Activated CD8-positive, alpha-beta memory T cell treated with anti-CD3 and anti-CD28 coated beads for 36 hours (primary cell): ENCODE results near the gene NECAB2. TPM values are rescaled to one million over a fixed set of nuclear protein-coding genes. Genes with fewer than 3 reads are reported as not detected.

Experiments used
- CTCF ChIA-PET: fragments of 350-600 bp; sonication (Branson Sonifier 250); formaldehyde crosslinking; loops from one replicate; lab custom pipeline; 2021; ENCODE audit warnings: antibody characterized with exemption; lab: Charles Lee
- POLR2A ChIA-PET: fragments of 350-600 bp; sonication (Branson Sonifier 250); formaldehyde crosslinking; loops from one replicate; lab custom pipeline; 2021; ENCODE audit warnings: antibody characterized with exemption; lab: Charles Lee
- total RNA-seq, 2 experiments: library from RNA; stranded (reverse); gene quantifications; one replicate each; pipeline ENCODE4 v1.2.3, GENCODE V29; 2021

The NECAB2 gene
- not detected for total RNA-seq

DNA sequence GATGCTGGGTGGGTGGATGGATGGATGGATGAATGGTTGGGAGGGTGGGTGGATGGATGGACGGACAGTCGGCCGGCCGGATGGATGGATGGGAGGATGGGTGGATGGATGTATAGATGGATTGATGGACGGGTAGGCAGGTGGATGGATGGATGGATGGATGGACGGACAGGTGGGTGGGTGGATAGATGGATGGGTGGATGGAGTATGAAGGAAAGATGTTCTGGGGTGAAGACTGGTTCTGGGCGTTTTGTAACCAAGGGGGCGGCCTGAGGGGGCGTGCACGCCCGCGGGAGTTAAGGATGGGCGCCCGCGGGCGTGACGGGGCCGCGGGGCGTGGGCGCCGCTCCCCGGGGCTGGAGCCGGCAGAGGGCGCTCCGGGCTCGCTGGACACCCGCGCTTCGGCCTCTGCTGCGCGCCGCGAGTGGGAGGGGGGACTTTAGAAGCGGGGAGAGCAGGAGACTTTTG, at the start of gene NECAB2:
Gene NECAB2, plus strand, starts transcription at position 407 of the 468 bp plus-strand sequence. CDS start 405 bp downstream, outside the sequence.
- POLR2A ChIA-PET, result no interaction called here
- CTCF ChIA-PET, result no interaction called here

DNA sequence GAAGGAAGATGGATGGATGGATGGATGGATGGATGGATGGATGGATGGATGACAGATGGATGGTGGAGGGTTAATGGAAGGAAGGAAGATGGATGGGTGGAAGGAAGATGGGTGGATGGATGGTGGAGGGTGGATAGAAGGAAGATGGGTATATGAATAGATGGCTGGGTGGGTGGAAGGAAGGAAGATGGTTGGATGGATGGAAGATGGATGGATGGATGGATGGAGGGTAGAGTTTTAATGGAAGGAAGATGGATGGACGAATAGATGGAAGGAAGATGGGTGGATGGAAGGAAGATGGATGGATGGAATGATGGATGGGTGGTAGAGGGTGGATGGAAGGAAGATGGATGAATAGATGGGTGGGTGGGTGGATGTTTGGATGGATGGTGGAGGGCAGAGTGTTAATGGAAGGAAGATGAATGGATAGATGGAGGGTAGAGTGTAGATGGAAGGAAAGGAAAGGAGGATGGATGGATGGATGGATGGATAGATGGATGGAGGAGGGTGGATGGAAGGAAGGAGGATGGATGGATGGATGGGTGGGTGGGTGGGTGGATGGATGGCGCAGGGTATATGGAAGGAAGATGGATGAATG, 47.1 kb upstream of the NECAB2 start:
- CTCF ChIA-PET, result no interaction called here

DNA sequence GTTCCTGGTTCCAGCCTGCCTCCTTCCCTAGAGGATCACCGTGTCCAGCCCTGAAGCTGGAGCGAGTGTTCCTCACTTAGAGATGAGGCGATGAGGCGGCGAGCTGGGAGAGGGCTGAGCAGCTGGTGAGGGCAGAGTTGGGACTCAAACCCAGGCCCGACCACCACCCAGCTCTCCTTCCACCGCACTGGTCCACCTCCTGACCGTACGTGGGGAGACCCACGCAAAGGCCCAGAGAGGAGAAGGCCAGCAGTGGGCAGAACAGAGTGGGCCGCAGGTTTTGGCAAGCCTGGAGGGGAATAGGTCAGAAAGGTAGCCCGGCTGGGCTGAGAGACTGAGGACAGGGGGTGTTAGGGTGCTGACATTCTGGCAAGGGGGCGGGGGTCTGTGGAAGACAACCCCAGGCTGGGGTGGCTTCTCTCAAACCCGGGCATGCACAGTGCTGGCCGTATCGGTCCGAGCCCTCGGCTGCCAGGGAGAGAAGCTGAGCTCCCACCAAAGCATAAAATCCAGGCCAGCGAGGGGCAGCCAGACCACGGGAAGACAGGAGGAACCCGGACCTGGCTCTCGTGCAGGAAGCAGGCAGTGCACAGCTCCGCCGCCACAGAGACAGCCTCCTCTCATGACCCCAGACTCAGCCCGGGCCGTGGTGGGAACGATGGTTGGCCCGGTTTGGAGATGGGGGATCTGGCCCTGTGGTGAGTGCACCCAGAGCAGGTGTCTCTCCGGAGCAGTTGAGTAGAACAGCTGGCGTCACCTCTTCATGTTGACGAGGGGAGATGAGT, 44.3 kb upstream of the NECAB2 start:
- CTCF ChIA-PET, result no interaction called here
- POLR2A ChIA-PET, result interaction anchor here (0.6 kb wide), 2 partner anchors 60 to 1857 kb away, joined by 3 to 9 read pairs; no protein-coding TSS in a partner anchor

More for the DNA sequence above, 47.1 kb upstream of the NECAB2 start:
- POLR2A ChIA-PET, result no interaction called here

DNA sequence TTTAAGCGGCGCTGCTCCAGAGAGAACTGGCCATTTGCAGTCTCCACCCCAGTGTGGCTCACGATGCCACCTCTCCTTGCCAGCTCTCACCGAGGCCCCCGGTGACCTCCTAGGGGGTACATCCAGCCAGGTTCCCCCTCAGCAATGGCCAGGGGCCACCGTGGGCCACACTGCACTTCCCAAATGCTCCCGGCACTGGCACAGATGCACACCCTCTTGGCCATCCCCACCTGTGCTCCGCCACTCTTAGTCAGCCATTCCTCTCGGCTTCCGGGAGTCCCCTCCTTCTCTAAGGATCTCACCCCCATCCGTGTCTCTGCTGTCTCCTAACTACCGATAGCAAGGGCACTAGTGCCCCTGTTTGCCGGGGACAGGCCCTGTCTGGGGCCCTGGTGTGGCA, 43.4 kb upstream of the NECAB2 start:
- ChIA-PET CTCF (no interaction called here), POLR2A (no interaction called here)

DNA sequence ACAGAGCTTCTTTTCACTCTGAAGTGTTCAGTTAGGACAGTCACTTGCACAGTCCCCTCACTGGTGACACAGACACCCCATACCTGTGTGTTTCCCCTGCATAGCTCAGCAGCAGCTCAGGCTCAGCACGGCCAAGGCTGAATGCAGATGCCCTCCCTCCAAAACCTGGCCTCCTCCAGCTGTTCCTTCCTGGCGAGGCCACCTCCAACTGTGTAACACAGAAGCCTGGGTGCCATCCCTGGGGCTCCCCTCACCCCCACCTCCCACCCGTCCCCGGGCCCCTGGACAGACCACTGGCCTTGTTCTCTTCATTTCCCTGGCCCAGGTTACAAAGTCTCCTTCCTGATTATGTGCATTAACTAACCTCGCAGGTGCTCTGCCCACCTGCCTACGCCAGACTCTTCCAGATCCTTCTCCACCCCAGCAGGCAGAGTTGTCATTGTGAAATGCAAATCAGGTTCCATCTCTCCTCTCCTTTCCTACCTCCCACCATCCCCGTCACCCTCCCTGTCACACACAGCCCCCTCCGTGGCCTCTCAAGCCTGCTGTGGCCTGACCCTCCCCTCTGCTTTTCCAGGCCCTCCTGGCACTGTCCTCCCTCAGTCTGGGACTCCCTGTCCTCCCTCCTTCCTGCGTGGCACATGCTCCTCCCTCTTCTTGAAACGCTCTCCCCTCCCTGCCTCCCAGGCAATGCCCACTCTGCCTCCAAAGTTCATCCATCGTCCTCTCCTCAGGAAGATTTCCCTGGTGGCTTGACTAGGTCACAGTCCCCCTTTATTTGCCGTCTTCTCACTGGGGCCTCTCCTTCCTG, 42.7 kb upstream of the NECAB2 start:
- ChIA-PET CTCF (interaction anchor here (0.9 kb wide), 1 partner anchor 31 kb away, joined by 3 read pairs; no protein-coding TSS in a partner anchor), POLR2A (no interaction called here)

DNA sequence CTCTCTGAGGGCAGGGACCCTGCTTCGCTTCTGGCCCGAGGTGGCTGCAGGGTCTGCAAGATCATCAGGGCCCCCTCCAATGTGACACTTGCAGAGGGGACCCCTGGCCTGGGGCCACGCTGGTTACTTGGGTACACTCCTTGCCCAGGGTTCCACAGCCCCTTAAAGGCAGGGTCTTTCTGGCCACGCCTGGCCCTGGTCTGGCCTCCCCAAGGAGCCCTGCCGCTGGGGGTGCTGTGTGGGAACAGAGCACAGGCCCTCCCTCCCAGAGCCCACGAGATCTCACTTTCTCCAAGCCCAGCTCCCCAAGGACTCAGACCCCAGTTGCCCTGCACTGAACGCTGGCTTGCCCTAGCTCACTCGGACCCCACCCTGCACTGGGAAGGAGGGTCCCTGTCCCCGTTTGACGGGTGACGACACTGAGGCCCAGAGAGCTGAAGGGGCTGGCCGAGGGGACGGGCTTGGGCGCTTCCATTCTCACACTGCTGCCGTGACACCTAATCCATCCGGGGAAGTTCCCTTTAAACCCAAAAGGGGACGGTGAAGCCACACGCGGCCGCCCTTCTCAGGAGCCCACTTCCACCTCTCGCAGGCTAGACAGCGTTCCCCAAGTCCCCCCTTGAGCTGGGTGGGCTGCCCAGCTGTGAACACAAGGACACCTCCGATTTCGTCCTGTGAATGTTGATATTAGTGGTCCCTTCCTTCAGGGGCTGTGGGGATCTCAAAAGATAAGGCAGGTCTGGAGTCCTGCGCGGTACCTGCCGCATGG, 41.9 kb upstream of the NECAB2 start:
- POLR2A ChIA-PET, result no interaction called here
- CTCF ChIA-PET, result interaction anchor here (0.9 kb wide), 1 partner anchor 30 kb away, joined by 3 read pairs; no protein-coding TSS in a partner anchor

DNA sequence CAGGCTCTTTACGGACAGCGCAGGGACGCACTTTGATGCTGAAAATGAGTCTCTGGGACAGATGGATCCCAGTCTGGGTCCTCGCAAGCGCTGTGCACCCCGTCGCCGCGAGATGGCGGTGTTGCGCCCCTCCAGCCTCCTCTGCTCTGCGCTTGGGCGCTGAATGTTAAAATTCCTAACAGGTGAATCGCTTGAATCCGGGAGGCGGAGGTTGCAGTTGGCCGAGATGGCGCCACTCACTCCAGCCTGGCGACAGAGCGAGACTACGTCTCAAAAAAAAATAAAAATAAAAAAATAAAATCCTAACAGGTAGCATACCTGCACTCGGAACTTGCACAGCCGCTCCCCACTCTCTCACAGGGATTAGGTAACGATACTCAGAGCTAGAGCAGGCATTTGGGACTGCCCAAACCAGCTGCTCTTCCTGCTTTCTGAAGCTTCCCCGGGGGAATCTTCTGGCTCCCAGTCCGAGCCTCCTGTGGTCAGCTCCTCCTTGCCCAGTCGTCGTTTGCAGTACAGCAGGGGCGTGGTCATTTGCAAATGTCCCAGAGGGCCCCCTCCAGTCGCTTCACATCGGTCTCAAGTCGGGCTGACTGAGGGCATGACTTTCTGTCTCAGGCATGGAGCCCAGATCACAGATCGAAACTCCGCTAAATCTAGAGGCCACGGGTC, 41.2 kb upstream of the NECAB2 start:
- ChIA-PET POLR2A (no interaction called here), CTCF (interaction anchor here (0.6 to 1.0 kb wide), 2 partner anchors 25 to 106 kb away, joined by 3 read pairs; no protein-coding TSS in a partner anchor)

DNA sequence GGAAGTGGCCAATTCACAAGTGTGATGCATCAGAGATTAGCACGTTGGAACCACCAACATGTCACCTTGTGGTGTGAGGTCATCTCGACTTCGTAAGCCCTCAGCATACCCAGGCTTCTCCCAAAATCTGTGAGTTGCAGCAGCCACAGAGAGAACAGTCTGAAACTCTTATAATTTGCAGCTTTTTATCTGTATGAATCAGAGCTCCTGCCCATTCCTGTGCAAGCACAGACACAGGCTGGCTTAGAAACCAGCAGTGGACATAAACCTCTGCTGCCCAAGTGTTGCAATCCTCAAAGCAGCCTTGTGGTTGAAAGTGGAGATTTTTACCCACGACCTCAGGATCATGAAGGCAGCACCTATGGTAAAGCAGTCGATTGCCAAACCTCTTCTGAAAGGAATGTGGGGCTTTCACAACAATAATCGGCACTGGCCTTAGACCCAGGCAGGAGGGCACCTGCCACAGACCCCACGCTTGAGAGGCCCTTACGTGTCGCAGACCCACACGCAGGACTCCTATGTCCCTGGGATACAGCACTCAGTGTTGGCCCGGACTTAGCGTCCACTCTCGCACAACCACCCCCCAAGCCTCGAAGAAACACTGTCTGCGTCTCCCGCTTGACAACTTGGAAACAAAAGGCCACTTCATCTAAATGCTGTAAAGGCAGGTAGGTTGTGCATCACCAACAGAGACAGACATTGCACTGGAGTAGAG, 39.5 kb upstream of the NECAB2 start:
- POLR2A ChIA-PET, result no interaction called here
- CTCF ChIA-PET, result interaction anchor here (1.2 kb wide), 1 partner anchor 157 kb away, joined by 3 read pairs; no protein-coding TSS in a partner anchor

DNA sequence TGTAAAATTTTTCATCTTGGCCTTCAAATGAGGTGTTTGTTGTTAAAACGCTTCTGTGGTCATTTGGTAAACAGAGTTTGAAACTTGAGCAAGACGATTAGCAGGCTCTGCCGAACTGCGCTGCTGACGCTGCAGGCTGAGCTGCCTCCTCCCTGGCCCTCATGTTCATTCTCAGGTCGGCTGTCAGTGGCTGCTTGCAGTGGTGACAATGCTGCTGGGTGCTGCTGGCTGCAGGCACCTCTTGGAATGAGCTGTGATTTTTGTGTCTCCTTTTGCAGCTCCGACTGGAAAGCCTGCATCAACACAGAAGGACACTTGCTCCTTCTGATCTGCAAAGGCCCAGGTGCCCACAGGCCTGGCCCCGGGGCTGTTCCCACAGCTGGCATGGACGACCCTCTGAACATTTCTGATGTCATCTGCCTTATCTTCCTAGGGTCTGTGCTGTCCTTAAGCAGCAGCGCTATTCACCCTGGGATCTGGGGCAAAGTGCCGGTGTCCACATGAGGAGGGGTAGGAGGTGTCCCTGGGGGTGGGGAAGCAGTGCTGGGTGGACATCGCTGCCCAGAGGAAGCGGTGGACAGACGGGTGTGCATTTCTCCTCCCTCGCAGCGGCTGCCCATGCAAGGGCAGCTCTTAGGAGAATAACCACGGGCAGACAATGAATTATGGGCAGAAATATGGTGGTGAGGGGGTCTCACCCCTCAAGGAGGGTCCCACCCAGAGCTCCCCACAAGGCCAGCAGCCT, 38.1 kb upstream of the NECAB2 start:
- POLR2A ChIA-PET, result no interaction called here
- CTCF ChIA-PET, result no interaction called here

DNA sequence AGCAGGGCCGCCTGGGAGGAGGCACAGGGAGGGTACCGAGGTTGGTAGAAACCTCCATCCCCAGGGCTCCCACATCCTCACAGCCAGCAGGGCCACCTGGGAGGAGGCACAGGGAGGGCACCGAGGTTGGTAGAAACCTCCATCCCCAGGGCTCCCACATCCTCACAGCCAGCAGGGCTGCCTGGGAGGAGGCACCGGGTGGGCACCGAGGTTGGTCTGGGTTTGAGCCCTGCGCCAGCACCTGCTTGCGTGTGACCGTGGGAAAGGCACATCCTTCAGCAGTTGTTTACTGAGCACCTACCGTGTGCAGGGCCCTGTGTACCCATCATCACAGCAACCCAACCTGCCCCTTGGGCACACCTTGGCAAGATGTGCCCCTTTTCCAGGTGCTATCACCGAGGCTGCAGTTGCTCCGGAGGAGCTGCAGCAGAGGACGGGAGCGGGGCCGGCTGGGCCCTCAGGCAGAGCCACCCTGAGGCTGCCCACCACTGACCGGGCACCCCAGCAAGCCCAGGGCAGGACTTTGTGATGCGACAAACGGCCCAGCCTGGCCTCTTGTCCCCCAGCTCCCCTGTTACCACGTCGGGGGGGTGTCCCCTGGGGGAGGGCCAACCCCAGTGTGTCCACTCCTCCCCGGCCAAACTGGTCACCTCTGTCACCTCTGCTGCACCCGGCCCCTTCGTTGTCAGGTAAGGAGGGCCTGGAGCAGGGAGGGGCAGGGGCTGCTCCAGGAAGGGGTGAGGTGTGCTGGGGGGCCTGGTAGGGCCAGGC, 37.1 kb upstream of the NECAB2 start:
- ChIA-PET POLR2A (no interaction called here), CTCF (no interaction called here)

DNA sequence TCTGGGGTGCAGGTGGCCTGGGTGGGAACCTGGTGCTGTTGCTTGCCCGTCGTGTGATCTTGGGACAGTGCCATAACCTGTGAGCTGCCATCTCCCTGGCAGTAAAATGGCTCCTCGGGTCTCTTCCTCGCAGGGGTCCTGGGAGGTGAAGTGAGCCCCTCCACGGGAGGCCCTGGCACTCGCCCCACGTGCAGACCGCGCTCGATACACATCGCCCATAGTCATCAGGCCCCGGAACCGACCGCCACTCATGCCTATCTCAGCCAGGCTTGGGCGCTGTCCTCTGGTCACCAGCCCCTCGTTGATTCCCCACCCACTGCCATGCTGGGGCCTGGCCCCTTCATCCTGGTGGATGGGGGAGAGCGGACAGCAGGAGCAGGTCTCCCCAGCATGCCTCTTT, 36.5 kb upstream of the NECAB2 start:
- ChIA-PET POLR2A (no interaction called here), CTCF (interaction anchor here (0.5 to 0.7 kb wide), 2 partner anchors 25 to 115 kb away, joined by 3 read pairs; no protein-coding TSS in a partner anchor)

DNA sequence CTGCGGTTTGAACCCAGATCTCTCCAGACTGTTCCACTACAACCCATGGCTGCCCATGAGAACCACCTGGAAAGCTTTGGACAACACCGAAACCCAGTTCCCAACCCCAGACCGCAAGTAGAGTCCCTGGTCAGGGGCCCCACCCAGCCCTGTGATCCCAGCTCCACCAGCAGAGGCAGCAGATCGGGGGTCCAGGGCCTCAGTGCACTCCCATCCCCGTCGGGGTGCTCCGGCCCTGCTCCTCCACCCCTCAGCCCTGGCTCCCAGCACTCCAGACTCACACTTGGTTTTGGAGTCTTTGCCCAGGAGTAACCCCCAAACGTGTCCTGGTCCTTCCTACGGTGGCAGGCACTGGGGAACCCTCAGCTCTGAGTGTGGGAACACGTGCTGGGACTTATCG, 35.7 kb upstream of the NECAB2 start:
- POLR2A ChIA-PET, result no interaction called here
- CTCF ChIA-PET, result interaction anchor here (0.7 kb wide), 1 partner anchor 24 kb away, joined by 3 read pairs; no protein-coding TSS in a partner anchor

DNA sequence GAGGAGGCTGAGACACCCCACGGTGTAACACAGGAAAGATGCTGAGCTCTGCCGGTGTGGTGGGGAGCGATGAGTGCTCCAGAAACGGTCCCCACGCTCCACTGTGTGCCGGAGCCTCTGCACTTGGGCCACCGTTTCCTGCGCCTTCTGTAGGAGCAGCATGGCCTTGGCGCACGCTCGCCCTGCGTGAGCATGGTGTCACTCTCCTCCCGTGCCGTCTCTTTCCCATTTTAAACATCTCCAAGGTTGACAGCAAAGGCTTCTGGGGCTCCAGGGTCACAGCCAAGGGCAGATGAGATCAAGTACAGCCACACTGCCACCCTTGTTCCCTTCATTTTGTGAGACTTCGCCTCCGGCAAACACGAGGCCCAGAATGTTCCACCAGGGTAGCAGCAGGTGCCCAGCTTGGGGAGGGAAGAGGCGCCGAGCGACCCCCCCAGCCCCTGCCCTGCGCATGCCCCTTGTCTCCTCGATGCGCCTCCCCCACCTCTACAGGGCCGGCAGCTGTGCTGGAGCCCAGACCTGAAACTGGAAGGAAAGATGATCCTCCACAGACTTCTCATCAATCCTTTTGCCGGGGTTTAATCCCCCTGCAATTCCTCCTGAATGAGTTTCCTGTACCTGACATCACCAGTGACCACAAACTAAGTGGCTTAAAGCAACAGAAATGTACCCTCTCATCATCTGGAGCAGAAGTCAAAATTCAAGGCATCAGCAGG, 34.9 kb upstream of the NECAB2 start:
- ChIA-PET CTCF (interaction anchor here (0.7 kb wide), 1 partner anchor 921 kb away, joined by 3 read pairs; no protein-coding TSS in a partner anchor), POLR2A (no interaction called here)

DNA sequence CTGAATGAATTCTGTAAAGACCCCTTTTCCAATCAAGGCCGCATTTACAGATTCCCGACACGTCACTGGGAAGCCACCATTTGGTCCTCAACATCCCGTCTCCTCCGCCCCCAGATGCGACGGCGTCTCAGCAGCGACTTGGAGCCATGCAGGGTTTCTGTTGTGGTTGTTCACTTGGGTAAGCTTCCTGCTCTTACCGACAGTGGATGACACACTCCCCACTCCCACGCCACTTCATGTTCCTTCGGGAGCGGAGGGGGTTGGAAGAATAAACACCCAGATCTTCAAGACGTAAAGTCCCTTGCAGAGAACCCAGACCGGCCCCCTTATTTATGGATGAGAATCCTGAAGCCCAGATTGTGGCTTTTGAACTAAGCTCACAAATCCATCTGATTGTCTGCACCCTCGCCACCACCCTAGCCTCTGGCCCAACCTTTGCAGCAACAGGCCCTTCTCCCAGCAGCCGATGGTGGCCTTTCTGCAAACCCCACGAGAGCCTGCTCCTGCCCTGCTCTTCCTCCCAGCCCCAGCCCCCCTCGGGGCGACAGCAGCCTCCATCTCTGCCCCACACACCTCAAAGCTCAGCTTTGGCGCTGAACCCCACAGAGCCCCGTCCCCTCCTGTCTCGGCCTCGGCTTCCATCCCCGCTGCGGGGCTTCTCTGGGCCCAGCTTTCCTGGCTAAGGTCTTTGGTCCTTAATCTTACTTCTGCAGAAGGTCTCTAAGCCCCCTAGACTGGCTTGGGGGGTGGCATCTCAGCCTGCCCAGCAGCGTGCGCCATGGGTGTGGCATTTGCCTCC, 34.0 kb upstream of the NECAB2 start:
- CTCF ChIA-PET, result interaction anchor here (0.7 kb wide), 1 partner anchor 922 kb away, joined by 3 read pairs; no protein-coding TSS in a partner anchor
- POLR2A ChIA-PET, result no interaction called here

DNA sequence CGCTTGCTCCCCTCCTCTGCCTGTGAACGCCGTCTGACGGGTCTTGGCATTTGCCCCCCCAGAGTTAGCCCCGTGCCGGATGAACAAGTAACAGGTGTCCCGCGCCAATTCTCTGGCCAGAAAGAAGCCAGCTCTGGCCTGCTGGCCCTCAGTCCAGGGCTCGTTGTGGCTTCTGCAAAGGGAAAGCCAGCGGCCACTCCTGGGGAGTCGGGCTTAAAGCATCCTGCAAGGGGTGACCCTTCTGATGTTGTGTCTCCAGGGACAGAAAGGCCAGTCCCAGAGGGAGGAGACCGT, 33.4 kb upstream of the NECAB2 start:
- CTCF ChIA-PET, result no interaction called here
- POLR2A ChIA-PET, result no interaction called here
